SH-SY5Y (cell line): Measurements from ENCODE around the gene RNF43.

ENCODE experiments used
- GATA2 ChIP-seq: IDR thresholded peaks from 2 replicates; pipeline ENCODE4 v1.6.1; 2011; ENCODE audit warnings: mild to moderate bottlenecking, low read depth, low read length
- GATA3 ChIP-seq: IDR thresholded peaks from 2 replicates; pipeline ENCODE4 v1.6.1; 2011; ENCODE audit warnings: low read depth, mild to moderate bottlenecking, low read length, moderate library complexity

DNA sequence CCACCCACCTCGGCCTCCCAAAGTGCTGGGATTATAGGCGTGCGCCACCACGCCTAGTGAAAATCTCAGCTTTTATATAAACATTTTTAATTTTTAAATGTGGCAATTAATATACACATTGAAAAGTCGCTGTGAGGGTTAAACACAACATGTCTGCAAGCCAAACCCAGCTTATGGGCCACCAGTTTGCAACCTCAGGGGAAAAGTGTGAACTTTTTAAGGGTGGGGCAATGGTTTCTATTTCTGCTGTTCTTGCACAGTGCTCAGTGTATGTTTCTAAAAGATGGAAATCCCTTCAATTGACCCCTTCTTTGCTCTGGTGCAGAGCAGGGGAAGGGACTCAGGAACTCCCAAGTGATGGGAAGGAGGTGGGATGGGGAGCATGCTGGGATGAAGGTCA, 47.0 kb downstream of the RNF43 start:
- TF ChIP-seq GATA3 (no peak), GATA2 (no peak)
